AG08395 (cell line): Measurements from ENCODE around the gene C6orf89.
"Not testable (repeated sequence)": the region's sequence is repeated elsewhere in the genome, so short reads cannot be mapped to it uniquely, and the experiment has no call there.

Experiments used
- DNase-seq: peaks from one replicate; pipeline ENCODE4 v3.0.0; 2012; ENCODE audit warnings: mixed read lengths, low spot score

The C6orf89 gene

DNA sequence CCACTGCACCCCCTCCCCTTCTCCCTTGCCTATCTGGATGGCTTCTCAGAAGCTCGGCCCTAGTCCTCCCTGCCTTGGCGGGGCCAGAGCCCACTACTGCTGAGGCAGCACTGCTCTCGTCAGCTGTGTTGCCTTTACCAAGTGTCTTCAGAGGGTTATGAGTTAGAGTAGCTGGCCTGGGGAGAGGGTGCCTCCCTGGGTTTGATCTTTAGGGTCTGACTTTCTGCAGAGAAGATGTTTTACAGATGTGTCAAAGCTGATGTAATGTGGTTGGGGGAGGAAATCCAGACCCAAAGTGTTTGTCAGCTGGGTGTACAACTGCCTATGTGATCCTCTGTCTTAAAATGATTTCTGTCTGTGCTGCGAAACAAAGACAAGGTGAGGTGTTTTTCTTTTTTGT is 38.4 kb downstream of the C6orf89 start:
- DNase-seq = no peak

DNA sequence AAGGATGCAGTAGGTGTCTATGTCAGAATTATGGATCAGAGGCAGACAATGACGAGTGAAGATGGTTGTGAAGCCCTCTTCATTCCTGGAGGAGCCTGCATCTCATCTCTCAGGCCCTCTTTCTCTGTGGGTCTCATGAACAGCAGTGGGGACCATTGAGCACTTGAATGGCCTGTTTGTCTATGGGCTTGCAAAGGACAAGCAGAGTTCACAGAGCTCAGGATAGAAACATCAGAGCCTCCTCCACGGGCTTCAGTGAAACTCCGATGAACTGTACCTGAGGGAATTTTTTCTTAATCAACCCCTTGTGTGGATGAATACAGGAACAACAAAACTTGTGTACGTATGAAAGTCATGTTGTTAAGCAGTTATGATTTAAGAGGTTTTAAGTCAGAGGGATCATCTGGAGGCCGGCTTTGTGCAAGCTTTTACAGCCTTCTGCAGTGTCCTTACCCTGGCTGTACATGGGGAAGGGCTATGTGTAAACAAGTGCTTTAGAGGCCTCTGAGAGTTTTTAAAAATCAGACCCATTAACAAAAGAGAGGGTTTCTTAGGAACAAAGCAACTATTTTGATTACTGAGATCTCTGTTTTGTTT is 39.1 kb downstream of the C6orf89 start:
- DNase-seq = no peak

DNA sequence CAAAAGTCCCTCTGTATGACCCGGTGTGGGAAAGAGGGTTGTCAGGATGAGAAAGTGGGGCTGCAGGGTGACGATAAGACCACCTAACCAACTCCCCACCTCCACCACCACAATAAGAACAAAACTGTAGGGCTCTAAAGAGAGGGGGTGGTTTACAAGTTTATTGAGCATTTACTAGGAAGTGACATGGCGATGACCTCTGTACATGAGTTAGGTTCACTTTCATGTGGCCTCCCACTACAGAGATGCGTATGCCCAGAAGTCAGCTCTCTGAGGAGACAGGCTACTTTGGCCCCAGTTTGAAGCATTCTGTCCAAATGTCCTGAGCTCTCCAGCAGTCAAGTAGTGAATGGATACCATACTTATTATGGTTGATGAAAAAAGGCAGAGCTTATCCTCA is 40.1 kb downstream of the C6orf89 start:
- no peak for DNase-seq

DNA sequence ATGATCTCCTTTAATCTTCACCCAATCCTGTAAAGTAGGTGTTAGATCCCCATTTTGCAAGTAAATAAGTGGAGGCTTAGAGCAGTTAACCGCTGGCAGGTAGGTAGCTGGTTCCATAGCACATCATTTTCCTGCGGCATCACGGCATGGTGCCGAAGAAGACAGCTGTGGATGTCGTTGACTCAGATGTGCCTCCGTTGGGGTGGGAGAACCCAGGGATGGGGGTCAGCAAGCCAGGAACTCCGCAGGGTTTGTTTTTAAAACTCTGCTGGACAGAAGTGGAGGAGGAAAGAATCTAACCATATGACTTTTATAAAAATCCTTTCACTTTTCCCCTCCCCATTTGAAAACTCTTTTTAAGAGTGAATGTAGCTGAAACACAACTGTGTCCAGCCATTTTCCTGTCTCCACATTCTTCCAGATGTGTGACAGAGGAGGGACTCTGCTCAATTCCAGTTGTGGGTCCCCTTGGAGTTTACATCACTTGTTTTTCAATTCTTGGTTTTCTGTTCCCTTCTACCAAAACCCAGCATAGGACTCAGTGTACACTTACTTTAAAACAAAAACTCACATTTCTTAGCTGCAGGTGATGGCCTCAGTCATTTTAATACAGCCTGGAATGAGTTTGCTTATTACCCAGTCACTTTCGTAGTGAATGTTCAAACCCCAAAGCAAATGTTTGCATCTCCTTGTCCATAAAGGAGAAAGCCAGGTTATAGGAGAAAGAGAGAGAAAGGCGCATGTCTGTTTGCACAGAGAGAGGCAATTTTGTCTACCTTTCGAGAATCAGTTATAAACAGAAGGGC is 41.2 kb downstream of the C6orf89 start:
- no peak for DNase-seq

DNA sequence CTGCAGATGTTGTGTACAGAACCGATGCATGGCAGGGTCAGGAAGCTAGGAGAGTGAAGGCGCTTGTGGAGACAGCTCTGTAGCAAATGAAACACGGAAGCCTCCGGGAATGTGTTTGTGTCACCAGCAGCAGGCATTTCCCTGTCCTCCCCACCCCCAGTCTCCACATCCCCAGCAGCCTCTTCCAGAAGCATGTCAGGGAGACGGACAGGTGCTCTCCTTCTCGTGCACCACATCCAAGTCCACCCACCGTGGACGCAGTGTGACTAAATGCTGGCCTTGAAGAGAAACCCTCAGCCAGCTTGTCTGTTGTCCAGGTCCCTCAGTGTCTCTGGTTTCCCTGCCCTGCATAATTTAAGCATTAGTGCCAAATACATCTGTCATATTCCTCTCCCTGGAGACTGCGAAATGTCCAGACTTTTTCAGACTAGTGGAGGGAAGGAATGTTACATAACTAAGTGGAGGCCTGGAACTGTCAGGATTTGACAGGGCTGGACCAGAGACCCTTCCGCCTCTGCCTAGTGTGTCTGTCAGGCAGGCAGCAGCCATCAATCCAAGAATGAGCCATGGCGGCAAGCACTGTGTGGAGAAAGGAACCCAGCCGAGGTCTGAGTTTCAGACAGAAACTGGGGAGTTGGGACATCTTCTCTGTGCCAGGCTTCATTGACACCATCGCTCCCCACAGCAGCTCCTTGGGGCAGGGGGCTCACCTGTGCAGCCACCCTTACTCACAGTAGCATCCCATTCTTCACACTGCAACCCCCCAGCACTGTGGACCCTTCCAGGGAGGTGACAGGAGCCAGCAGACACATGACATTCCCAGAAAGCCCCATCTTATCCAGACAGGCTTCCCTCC is 42.2 kb downstream of the C6orf89 start:
- DNase-seq = peak; percentile 54

DNA sequence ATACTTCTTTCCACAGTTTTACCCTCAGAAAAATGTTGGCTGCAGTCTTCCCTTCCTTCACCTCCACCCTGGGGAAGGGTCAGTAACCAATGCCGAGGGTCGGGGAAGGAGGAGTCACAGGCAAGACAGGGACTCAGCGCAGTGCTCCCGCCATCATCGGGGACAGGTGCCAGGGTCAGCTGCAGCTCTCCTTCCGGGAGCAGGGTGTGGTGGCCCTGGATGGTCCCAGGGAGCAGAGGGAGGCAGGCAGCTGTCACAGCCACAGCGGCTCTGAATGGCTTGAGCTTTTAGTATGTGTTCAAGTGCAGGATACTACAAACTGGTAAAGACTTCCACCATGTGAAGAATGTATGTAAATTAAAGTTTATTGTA is 42.8 kb downstream of the C6orf89 start:
- DNase-seq = no peak

DNA sequence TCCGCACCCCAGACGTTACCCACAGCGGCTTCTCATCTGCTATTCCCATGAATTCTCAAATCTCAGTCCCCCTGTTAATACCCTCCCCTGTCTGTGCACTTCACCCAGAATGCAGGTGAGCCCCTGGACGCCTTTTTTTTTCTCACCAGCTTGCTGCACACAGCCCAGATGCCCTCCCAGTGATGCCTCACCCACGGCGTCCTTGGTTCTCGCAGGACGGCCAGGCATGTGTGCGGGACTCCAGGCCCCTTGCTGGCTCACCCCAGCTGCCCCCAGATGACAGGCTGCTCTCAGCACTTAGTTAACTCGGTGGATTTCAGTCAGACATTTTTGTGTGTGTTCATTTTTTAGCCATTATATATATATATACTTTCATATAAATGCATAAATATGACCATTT is 43.4 kb downstream of the C6orf89 start:
- DNase-seq = no peak

DNA sequence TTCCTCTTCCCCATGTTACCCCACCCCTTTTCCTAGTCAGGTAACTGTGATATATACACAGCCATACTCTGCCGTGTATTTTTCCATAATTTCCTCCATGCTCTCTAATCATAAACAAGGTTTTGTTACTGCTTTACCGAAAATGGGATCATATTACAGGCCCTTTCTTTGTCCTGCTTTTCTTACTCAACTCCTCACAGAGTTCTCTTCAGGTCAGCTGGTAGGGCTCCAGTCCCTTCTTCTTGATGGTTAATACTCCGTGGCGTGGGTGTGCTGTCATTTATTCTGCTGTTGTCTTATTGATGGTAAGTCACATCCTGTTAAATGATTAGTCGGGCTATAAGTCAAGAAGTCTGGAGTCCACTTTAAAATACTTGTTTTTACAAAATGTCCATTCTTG is 43.9 kb downstream of the C6orf89 start:
- DNase-seq = peak; percentile 38

DNA sequence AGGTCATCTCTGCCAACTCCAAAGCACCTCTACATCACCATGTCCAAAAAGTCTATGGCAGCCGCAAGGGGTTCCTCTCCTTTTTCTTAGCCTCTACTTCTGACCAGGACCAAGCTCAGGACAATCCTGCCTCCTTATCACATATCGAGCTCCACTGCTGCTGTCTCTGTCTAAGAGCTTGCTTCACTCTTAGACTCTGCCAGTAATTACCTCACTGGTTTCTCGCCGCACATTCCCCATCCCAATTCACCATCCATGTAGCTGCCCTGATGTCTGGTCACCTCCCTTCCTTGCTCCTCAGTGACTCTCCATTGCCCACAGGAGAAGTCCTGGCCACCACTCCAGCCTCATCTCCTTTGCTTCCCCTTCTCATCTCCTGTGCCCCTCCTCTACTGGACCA is 44.7 kb downstream of the C6orf89 start:
- no peak for DNase-seq

DNA sequence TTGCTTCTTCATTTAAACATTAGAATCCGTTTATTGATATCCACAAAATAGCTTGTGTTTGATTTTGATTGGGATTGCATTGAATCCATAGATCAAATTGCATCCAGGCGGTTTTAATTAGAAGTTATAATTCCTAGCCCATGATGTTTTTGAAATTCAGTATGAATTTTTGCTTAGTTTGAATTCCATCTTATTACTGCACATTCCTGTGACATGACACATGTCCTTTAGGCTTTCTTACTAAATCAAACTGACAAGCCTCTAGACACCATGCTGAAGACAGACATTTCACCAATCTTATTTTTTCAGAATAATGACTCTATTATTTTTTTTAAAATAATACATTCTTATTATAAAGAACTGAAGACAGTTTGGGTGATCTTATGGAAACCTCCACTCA is 47.4 kb downstream of the C6orf89 start:
- no peak for DNase-seq

DNA sequence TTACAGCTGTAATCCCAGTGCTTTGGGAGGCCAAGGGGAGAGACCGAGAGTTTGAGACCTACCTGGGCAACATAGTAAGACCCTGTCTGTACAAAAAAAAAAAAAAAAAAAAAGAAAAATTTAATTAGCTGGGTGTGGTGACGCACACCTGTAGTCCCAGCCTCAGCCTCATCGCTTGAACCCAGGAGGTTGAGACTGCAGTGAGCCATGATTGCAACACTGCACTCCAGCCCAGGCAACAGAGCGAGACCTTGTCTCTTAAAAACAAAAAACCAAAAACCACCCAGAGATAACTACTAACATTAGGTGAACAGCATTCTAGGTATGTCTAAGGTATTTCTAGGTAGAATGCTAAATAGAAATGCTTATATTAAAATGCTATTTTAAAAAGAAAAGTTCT is 47.8 kb downstream of the C6orf89 start:
- no peak for DNase-seq

DNA sequence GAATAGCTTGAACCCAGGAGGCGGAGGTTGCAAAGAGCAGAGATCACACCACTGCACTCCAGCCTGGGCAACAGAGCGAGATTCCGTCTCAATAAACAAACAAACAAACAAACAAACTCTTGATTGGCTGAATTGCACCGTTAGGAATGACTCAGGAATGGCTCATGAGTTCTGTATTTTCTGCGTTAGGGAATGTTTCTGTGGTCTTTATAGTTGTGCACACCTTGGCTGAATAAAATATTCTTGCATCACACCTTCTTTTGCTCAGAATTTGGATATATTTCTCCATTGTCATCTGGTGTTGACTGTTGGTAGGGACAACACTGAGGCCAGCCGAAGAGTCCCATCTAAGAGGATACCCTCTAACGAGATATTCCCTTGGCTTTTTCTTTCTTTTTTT is 49.1 kb downstream of the C6orf89 start:
- no peak for DNase-seq

DNA sequence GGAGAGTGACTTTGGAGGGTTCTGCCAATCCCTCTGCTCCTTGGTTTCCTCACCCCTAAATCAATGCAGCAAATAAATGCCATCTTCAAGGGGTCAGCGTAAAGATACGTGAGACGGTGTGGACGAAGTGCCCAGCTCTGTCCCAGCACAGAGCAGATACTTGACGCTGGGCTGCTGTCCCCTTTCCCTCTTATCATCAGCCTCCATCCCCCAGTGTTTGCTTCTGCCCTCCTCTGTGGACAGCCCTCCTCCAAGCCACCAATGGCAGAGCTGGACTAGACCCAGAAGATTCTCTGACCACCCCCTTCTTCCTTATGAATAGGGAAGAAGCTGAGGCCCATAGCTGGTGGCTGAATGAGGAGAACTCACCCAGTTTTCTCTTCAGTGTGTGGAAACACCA is 51.1 kb downstream of the C6orf89 start:
- DNase-seq = no peak

DNA sequence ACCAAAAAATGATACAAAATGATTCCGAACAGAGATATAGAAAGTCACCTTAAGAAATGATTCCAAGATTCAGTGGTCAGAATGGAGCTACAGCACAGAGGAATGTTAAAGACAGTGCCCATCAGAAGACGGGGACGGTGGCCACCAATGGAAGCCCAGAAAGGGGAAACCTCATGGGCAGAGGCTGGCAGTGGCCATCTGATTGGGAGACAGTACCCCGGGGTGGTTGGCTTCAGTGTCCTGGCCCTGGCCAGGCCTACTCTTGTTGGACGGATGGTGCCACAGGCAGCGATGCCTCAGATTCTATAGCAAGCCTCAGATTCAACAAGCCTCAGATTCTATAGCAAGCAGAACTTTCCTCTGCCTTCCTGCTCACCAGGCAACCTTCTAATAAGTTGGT is 52.1 kb downstream of the C6orf89 start:
- no peak for DNase-seq

DNA sequence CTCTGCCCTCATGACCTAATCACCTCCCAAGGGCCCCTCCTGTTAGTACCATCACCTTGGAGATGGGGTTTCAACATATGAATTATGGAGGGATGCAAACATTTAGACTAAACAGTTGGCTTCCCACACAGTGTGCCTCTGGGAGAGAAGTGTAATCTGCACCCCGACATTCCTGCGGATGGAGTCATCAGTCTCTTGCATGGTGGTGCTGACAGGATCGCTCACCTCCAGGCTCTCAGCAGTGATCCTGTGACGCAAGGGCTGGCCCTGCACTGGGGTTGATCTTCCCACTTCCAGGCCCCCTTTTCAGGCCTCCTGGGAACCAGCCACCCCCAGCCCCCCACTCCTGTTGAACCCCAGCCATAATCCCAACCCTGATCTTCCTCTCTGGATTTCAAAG is 52.8 kb downstream of the C6orf89 start:
- peak; percentile 65 for DNase-seq

DNA sequence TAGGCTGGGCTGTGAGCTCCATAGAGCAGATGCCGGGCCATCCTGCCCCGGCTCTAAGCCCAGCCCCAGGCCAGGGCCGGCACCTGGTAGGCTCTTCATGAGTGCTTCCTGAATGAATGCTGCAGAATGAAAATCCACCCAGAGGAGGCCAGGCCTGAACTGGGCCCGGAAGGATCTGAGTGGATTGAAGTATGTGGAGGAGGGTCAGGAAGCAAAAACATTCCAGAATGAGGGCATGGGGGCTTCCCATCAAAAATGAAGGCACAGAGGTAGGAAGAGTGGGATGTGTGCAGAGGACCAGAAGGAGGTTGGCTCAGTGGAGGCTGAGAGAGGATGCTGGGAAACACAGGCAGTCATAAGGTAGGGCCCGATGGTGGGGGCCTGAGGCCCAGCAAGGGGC is 53.3 kb downstream of the C6orf89 start:
- DNase-seq = not testable (repeated sequence)

DNA sequence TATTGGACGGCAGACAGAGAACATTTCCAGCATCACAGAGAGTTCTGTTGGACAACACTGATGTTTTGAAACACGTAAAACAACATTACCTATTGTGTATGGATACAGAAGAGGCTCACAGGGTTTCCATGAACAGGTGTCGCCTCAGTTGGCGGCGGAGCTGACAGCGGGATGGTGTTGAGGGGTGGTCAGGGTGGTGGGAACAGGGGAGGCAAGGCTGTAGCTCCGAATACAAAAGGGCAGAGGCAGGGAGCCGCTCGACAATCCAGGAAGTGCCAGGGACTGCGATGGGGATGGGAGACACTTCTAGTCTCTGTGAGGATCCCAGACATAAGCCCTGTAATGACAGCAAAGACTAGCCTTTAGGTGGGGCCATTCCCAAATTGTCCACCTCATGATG is 54.3 kb downstream of the C6orf89 start:
- DNase-seq = no peak

DNA sequence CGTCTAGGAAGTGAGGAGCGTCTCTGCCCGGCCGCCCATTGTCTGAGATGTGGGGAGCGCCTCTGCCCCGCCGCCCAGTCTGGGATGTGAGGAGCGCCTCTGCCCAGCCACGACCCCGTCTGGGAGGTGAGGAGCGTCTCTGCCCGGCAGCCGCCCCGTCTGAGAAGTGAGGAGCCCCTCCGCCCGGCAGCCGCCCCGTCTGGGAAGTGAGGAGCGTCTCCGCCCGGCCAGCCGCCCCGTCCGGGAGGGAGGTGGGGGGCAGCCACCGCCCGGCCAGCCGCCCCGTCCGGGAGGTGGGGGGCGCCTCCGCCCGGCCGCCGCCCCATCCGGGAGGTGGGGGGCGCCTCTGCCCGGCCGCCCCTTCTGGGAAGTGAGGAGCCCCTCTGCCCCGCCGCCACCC is 55.8 kb downstream of the C6orf89 start:
- not testable (repeated sequence) for DNase-seq

DNA sequence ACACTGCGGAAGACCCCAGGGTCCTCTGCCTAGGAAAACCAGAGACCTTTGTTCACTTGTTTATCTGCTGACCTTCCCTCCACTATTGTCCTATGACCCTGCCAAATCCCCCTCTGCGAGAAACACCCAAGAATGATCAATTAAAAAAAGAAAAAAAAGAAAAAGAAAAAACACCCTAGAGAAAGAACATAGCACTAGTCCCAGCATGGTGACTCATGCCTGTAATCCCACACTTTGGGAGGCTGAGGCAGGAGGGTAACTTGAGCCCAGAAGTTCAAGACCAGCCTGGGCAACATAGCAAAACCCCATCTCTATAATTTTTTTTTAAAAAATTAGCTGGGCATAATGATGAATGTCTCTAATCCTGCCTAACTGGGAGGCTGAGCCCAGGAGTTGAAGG is 56.6 kb downstream of the C6orf89 start:
- not testable (repeated sequence) for DNase-seq

DNA sequence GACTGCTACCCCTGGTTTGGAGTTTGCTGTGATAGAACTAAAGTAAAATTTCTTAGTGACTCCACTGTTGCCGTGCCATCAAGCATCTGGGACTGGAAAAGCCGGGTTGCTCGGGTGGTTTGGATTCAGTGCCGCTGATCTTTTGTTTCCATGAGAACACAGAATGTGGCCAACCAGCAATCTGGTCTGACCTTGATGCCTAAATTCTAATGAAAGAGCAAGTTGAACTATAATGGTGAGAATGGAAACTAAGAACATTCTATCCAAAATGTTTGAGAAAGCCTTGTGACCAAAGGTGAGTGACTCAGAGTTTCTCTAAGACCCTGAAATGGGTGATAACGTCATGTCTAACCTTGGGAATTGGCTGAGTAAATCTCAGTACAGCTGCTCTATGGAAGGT is 58.9 kb downstream of the C6orf89 start:
- DNase-seq = no peak

DNA sequence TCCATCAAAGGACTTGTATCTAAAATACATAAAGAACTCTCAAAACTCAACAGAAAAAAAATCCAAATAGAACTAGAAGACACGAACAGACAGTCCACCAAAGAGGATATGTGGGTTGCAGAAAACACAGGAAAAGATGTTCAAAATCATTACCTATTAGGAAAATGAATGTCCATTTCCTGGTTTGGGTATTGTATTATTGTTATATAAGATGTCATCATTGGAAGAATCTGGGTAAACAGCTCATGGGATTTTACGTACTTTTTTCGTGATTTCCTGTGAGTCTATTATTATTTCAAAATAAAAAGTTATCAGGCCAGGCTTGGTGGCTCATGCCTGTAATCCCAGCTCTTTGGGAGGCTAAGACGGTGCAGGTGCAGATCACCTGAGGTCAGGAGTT is 59.5 kb downstream of the C6orf89 start:
- DNase-seq = no peak

DNA sequence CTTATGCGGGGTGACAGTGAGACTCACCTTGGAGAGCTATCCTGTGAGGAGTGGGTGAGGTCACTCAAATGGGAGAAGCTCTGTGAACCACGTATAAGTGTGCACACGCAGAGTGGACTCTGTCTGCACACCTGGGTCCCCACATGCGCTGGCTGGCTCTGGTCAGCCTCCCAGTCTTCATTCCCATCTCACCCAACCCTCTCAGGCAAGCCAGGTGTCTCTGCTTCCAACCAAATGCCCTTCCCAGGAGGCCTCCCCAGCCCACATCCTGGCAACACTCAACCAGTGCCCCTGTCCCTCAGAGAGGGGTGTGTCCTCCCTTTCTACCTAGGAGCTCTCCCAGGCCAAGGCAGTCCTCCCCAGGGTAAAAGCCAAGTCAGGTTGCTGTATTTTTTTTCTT is 60.8 kb downstream of the C6orf89 start:
- DNase-seq = no peak
